ENCODE measurements around the gene PLAC1.

DNA sequence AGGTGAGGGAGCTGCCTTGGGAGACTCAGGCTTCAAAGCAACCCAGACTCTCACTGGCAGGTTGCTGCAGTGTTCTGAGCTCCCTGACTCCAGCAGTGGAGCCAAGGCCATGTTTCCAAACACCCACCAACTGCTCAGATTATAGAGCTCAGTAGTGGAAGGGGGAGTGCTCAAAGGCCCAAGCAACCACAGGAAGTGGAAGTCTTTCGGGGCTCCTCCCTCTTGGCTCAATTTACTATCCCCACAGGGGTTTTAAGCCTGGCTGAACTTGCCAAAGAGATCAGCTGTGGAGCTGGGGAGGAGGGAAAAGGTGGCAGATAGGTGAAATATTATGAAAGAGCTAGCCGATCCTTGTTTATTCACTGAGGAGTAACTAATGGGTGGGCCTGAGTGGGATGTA is 115.8 kb downstream of the PLAC1 start:
- TF ChIP-seq CREB1 (IDR thresholded peaks at IDR 0.05; ENCODE audit: low read depth) (no peak), TAF1 (IDR thresholded peaks at IDR 0.05; ENCODE audit: low read depth) (no peak), YY1 (IDR thresholded peaks at IDR 0.05; ENCODE audit: low read depth) (no peak), TCF12 (IDR thresholded peaks at IDR 0.05; ENCODE audit: low read depth) (no peak), RAD21 (IDR thresholded peaks at IDR 0.05; ENCODE audit: low read depth) (no peak)
- TF ChIP-seq, protein P1, sequence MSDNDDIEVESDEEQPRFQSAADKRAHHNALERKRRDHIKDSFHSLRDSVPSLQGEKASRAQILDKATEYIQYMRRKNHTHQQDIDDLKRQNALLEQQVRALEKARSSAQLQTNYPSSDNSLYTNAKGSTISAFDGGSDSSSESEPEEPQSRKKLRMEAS (IDR thresholded peaks at IDR 0.05), result no peak
- TF ChIP-seq, protein P2, sequence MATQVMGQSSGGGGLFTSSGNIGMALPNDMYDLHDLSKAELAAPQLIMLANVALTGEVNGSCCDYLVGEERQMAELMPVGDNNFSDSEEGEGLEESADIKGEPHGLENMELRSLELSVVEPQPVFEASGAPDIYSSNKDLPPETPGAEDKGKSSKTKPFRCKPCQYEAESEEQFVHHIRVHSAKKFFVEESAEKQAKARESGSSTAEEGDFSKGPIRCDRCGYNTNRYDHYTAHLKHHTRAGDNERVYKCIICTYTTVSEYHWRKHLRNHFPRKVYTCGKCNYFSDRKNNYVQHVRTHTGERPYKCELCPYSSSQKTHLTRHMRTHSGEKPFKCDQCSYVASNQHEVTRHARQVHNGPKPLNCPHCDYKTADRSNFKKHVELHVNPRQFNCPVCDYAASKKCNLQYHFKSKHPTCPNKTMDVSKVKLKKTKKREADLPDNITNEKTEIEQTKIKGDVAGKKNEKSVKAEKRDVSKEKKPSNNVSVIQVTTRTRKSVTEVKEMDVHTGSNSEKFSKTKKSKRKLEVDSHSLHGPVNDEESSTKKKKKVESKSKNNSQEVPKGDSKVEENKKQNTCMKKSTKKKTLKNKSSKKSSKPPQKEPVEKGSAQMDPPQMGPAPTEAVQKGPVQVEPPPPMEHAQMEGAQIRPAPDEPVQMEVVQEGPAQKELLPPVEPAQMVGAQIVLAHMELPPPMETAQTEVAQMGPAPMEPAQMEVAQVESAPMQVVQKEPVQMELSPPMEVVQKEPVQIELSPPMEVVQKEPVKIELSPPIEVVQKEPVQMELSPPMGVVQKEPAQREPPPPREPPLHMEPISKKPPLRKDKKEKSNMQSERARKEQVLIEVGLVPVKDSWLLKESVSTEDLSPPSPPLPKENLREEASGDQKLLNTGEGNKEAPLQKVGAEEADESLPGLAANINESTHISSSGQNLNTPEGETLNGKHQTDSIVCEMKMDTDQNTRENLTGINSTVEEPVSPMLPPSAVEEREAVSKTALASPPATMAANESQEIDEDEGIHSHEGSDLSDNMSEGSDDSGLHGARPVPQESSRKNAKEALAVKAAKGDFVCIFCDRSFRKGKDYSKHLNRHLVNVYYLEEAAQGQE (IDR thresholded peaks at IDR 0.05; ENCODE audit: low read depth), result no peak

Data from Ishikawa (cell line).